Subcutaneous adipose tissue (tissue), 4 donors: Measurements from ENCODE around the gene SPARC. TPM values are rescaled to one million over a fixed set of nuclear protein-coding genes. Genes with fewer than 3 reads are reported as not detected.

Source experiments
- total RNA-seq, 4 donors: library from RNA; depleted of rRNA; stranded (reverse); fragments of >200 nt; gene quantifications; one replicate each; pipeline ENCODE4 v1.1.0, GENCODE V29; 2016
- TF ChIP-seq, protein P1 (sequence below): fragments of 450-650 bp; IDR thresholded peaks from one replicate; pipeline ENCODE4 v1.5.1; 2016; ENCODE audit warnings: low read depth, mild to moderate bottlenecking, control low read depth, antibody characterized with exemption, moderate library complexity

Gene SPARC
- total RNA-seq, 4 donors from 2014 or later, result 792 to 1,545 (median 1,187) TPM

DNA sequence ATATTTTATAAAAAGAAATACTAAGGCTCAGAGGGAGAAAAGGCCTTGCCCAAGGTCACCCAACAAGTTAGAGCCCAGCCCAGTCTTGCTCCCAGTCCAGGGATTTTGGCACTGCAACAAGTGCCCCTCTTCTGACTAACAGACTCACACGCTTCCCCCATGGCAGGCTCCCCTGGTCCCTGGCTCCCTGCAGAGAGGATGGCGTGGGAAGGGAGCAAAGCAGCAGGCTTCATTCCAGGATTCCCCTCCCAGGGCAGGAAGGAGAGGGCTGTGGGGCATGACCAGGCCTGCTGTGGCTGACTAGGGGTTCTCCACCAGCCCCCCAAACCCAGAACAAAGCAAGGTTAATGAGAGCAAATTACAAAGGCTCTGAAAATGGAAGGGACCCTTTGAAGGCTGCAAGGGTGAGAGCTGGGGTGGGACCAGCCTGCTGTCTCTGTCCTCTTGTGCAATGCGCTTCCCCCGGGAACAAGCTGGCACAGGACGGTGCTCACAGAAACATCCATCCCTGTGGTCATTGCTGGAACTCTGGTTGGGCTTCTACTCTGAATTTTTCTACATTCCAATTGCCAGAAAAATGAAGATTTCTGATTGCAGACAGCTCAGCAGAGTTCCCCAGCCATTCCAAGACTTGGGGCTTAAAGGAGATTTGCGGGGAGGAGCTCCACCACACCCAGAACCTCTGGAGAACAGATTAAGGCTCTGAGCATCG, 58.4 kb downstream of the SPARC start:
- TF ChIP-seq, protein P1, sequence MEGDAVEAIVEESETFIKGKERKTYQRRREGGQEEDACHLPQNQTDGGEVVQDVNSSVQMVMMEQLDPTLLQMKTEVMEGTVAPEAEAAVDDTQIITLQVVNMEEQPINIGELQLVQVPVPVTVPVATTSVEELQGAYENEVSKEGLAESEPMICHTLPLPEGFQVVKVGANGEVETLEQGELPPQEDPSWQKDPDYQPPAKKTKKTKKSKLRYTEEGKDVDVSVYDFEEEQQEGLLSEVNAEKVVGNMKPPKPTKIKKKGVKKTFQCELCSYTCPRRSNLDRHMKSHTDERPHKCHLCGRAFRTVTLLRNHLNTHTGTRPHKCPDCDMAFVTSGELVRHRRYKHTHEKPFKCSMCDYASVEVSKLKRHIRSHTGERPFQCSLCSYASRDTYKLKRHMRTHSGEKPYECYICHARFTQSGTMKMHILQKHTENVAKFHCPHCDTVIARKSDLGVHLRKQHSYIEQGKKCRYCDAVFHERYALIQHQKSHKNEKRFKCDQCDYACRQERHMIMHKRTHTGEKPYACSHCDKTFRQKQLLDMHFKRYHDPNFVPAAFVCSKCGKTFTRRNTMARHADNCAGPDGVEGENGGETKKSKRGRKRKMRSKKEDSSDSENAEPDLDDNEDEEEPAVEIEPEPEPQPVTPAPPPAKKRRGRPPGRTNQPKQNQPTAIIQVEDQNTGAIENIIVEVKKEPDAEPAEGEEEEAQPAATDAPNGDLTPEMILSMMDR, result no peak

DNA sequence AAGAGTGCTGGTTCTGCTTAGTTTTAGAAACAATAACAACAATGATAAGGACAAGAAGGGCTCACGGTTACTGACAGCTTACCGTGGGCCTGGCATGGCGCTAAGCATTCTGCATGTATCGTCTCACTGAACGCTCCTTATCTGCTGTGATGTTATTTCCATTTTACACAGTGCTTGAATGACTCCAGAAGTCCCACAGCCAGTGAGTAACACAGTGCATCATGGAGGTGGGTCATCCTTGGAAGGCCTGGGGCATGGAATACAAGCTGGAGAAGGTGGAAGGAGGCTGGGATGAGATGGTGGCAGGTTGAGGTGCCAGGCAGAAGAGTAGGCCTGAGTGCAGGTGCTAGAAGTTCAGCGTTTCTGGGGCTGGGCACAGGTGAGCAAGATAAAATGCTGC, 59.1 kb downstream of the SPARC start:
- TF ChIP-seq, protein P1, result no peak

DNA sequence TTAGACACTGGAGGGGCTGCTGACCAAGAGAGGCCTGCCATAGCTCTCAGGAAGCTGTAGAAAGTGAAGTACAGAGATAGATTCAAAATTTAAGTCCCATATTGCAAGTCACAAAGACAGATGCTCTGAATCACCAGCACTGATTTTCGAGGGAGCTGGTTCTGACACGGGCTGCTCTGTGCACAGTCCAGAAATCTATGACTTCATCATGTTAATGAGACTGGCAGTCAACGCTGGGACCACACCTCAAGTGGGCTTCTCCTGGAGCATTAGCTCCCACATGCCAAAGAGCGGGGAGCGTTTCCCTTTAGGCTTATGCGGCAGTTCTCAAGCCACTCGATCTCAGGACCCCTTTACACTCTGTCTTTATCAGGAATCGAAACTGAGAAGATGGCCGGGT, 61.4 kb downstream of the SPARC start:
- TF ChIP-seq, protein P1, result no peak

DNA sequence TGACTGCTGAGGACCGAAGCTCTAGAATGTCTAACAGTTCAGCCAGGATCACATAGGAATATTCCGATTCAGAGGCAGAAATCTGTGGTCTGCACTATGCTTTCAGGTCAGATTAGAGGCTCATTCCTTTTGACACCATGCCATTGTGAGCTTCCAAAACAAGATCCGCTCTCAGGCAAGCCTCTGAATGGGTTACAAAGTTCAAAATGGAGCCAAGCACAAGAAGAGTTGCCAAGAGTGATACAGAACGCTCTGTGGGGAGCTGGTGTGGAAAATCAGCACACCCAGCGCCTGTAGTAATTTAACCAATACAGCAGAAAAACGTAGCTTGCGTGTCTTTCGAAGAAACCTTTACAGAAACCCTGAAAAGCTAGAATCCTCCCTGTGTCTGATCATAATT, 62.2 kb downstream of the SPARC start:
- TF ChIP-seq, protein P1, result no peak

DNA sequence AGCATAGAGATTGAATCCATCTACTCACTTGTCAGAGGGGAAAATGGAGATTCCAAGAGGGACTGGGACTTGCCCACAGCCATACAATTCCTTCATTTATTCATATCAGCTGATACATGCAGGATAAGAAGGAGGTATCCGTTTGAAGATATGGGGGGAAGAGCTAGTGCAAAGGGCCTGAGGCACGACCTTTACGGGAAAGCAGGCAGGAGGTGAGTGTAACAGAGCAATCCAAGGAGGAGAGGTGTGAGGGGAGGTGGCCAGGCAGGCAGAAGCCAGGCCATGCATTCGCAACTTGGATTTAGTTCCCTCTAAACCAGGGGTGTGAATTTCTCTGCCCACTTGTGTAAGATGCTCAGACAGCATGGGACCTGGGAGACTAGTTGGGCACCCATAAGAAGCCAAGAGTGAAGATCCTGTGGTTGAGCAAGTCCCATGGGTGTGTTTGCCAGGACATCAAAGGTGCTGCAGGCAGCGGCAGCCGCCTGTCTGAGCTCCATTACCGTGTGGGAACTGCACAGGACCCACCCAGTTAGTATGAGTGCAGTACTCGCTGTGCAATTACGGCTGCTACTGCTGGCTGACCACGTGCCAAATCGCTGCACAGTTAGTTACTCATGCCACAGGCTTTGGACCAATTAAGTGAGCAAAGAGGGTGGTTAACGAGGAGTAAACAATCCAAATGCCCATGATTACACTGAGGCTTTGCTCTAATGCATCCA, 64.2 kb downstream of the SPARC start:
- TF ChIP-seq, protein P1, result no peak

DNA sequence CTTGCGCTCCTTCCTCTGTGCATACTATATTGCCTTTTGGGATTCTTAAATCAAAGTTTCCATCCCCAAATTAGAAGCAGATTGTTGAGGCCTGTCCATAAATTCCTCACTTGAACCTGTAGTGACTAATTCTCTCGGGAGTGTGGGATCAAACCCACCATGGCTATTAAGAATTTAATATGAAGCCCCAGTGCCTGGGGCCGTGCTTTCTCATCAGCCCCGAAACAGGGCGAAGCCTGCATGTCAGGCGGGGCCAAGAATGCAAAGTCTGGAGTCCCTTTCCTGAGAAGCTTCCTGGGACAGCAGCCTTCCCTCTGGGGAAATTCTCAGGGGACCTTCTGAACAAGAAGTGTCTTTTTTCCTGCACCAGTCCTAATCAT, 66.3 kb downstream of the SPARC start:
- TF ChIP-seq, protein P1, result no peak

DNA sequence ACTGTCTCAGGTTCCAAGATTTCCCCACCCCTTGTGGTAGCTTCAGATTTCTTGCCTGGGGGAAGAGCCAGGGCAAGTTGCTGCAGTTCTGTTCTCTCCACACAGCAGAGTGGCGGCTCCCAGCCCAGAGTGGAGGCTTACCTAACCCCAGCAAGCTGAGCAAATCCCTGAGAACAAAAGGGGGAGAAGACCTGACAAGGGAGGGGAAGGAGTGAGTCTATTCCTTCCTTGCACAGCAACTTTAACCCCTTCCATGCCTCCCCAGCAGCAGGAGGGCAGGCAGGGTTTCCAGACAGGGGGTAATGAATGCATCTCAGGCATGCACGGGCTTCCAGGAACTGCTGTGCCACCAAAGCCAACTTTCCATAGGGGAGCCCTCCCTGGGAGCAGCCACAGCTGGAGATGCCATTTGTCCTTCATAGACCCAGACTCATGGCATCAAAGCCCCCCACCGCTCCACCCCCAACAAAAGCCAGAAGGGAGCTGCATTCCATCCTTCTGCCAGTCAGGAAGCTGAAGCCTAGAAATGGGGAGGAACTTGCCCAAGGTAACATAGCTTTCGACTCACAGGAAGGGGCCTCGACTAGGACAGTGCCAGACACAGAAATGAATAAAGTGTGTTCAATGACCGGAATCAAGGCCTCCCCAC, 66.8 kb downstream of the SPARC start:
- TF ChIP-seq, protein P1, result no peak
